IMR-90 (cell line): ENCODE data around the gene ERGIC1. TPM values are rescaled to one million over a fixed set of nuclear protein-coding genes. Genes with fewer than 3 reads are reported as not detected.

Experiments used
- ATAC-seq: fragments of 200-7000 bp; cut with Tn5 transposase; 2 replicates; pipeline ENCODE4 v1.9.1; 2020; ENCODE audit warnings: low read depth, mild to moderate bottlenecking, moderate library complexity
- BruUV-seq: library from RNA; stranded (reverse); fragments of 400-500 nt; replicated peaks from 2 replicates; lab custom pipeline; 2021; lab: Mats Ljungman, UMichigan
- CTCF ChIA-PET: fragments of 300-600 bp; formaldehyde crosslinking; extraction: SDS; loops from one replicate; lab custom pipeline; 2021; ENCODE audit warnings: antibody characterized with exemption; lab: Yijun Ruan, JAX
- POLR2A ChIA-PET: fragments of 300-600 bp; sonication (Branson Sonifier 250); formaldehyde crosslinking; loops from one replicate; lab custom pipeline; 2022; ENCODE audit warnings: antibody characterized with exemption; ENCODE audit not compliant: unreplicated experiment; lab: Charles Lee
- DNase-seq: peaks from one replicate; pipeline ENCODE4 v3.0.0; 2013
- H2AFZ ChIP-seq: replicated peaks from 2 replicates; pipeline ENCODE3; 2013; ENCODE audit warnings: low read length, mild to moderate bottlenecking; ENCODE audit not compliant: poor library complexity
- H2AK5ac ChIP-seq: 2 replicates; pipeline ENCODE4 v1.6.1; 2013; ENCODE audit warnings: low read depth, low read length, inconsistent platforms
- H2AK9ac ChIP-seq: replicated peaks from 2 replicates; pipeline ENCODE3; 2013; ENCODE audit warnings: mild to moderate bottlenecking, low read depth, low read length, moderate library complexity; ENCODE audit not compliant: poor library complexity
- H2BK120ac ChIP-seq: 2 replicates; pipeline ENCODE4 v1.6.1; 2013; ENCODE audit warnings: low read depth, low read length, inconsistent platforms
- H2BK15ac ChIP-seq: 3 replicates; pipeline ENCODE4 v1.6.1; 2013; ENCODE audit warnings: low read depth, low read length, inconsistent platforms
- H2BK20ac ChIP-seq: 2 replicates; pipeline ENCODE4 v1.6.1; 2013; ENCODE audit warnings: low read depth, mild to moderate bottlenecking, inconsistent platforms, low read length, moderate library complexity
- H2BK5ac ChIP-seq: 2 replicates; pipeline ENCODE4 v1.6.1; 2013; ENCODE audit warnings: mild to moderate bottlenecking, low read depth, low read length, inconsistent platforms; ENCODE audit not compliant: poor library complexity, severe bottlenecking
- H3K14ac ChIP-seq: replicated peaks from 2 replicates; pipeline ENCODE4 v1.6.1; 2013; ENCODE audit warnings: low read depth, low read length, inconsistent platforms
- H3K18ac ChIP-seq: 2 replicates; pipeline ENCODE4 v1.6.1; 2013; ENCODE audit warnings: low read depth, low read length, control low read depth
- H3K23ac ChIP-seq: 2 replicates; pipeline ENCODE4 v1.6.1; 2013; ENCODE audit warnings: low read depth, low read length, inconsistent platforms
- H3K27ac ChIP-seq: 2 replicates; pipeline ENCODE4 v1.5.1; 2013; ENCODE audit warnings: mild to moderate bottlenecking, control low read depth, low read length; ENCODE audit not compliant: insufficient read depth
- H3K27me3 ChIP-seq: 2 replicates; pipeline ENCODE4 v1.6.1; 2013; ENCODE audit warnings: low read length; ENCODE audit not compliant: control insufficient read depth, insufficient read depth
- H3K36me3 ChIP-seq: 2 replicates; pipeline ENCODE4 v1.6.1; 2013; ENCODE audit warnings: low read length, mixed read lengths; ENCODE audit not compliant: control insufficient read depth, insufficient read depth
- H3K4ac ChIP-seq: 2 replicates; pipeline ENCODE4 v1.6.1; 2013; ENCODE audit warnings: low read depth, low read length, inconsistent platforms
- H3K4me1 ChIP-seq: 2 replicates; pipeline ENCODE4 v1.6.1; 2013; ENCODE audit warnings: low read length, mixed read lengths; ENCODE audit not compliant: control insufficient read depth, insufficient read depth
- H3K4me2 ChIP-seq: 2 replicates; pipeline ENCODE4 v1.6.1; 2013; ENCODE audit warnings: low read depth, mild to moderate bottlenecking, control low read depth, low read length, moderate library complexity
- H3K4me3 ChIP-seq: 2 replicates; pipeline ENCODE4 v1.5.1; 2013; ENCODE audit warnings: low read depth, mild to moderate bottlenecking, control low read depth, low read length, moderate library complexity; ENCODE audit not compliant: insufficient read depth
- H3K56ac ChIP-seq: 2 replicates; pipeline ENCODE4 v1.6.1; 2013; ENCODE audit warnings: low read length, inconsistent platforms; ENCODE audit not compliant: insufficient read depth; ENCODE audit errors: extremely low read depth
- H3K79me1 ChIP-seq, 2 experiments: 2 replicates each; pipeline ENCODE4 v1.6.1; 2013; ENCODE audit warnings: low read length in 2 of 2, inconsistent platforms in 1 of 2, low read depth in 1 of 2
- H3K9ac ChIP-seq: 2 replicates; pipeline ENCODE4 v1.6.1; 2013; ENCODE audit warnings: low read depth, low read length, control low read depth
- H3K9me1 ChIP-seq: 2 replicates; pipeline ENCODE4 v1.6.1; 2013; ENCODE audit warnings: low read length, inconsistent platforms; ENCODE audit not compliant: insufficient read depth
- H3K9me3 ChIP-seq: 2 replicates; pipeline ENCODE4 v1.6.1; 2013; ENCODE audit warnings: low read length; ENCODE audit not compliant: control insufficient read depth, insufficient read depth
- H4K20me1 ChIP-seq: 2 replicates; pipeline ENCODE4 v1.6.1; 2013; ENCODE audit warnings: low read length, inconsistent platforms; ENCODE audit not compliant: insufficient read depth
- H4K5ac ChIP-seq: 2 replicates; pipeline ENCODE4 v1.6.1; 2013; ENCODE audit warnings: mild to moderate bottlenecking, low read depth, low read length, control low read depth
- H4K8ac ChIP-seq, 2 experiments: 2 replicates each; pipeline ENCODE4 v1.6.1; 2013; ENCODE audit warnings: low read depth in 2 of 2, low read length in 2 of 2, control low read depth in 1 of 2, inconsistent platforms in 1 of 2
- H4K91ac ChIP-seq: 2 replicates; pipeline ENCODE4 v1.6.1; 2013; ENCODE audit warnings: low read depth, low read length, inconsistent platforms; ENCODE audit not compliant: insufficient read depth
- BHLHE40 ChIP-seq: fragments of 150-350 bp; IDR thresholded peaks from 2 replicates; pipeline ENCODE4 v1.6.1; 2016; ENCODE audit warnings: mild to moderate bottlenecking, low read depth, low read length
- CEBPB ChIP-seq: IDR thresholded peaks from 2 replicates; pipeline ENCODE4 v1.6.1; 2012; ENCODE audit warnings: low read depth, low read length, improper control_type of control experiment
- CHD1 ChIP-seq: IDR thresholded peaks from 2 replicates; pipeline ENCODE4 v1.6.1; 2012; ENCODE audit warnings: low read depth, low read length, improper control_type of control experiment
- CTCF ChIP-seq: conservative IDR thresholded peaks from 2 replicates; pipeline ENCODE4 v1.5.1; 2012; ENCODE audit warnings: mild to moderate bottlenecking, low read depth, low read length, improper control_type of control experiment
- ELK1 ChIP-seq: fragments of 150-350 bp; IDR thresholded peaks from 2 replicates; pipeline ENCODE4 v1.6.1; 2016; ENCODE audit warnings: low read depth, mild to moderate bottlenecking, low read length, moderate library complexity, borderline replicate concordance
- FOS ChIP-seq: fragments of 150-350 bp; IDR thresholded peaks from 2 replicates; pipeline ENCODE4 v1.6.1; 2016; ENCODE audit warnings: low read depth, low read length
- MAFK ChIP-seq: IDR thresholded peaks from 2 replicates; pipeline ENCODE4 v1.6.1; 2012; ENCODE audit warnings: low read depth, low read length, improper control_type of control experiment
- MXI1 ChIP-seq: IDR thresholded peaks from 2 replicates; pipeline ENCODE4 v1.6.1; 2012; ENCODE audit warnings: low read depth, mild to moderate bottlenecking, low read length, moderate library complexity, borderline replicate concordance
- RAD21 ChIP-seq: IDR thresholded peaks from 2 replicates; pipeline ENCODE4 v1.6.1; 2012; ENCODE audit warnings: low read length, improper control_type of control experiment
- RCOR1 ChIP-seq: IDR thresholded peaks from 2 replicates; pipeline ENCODE4 v1.6.1; 2012; ENCODE audit warnings: mild to moderate bottlenecking, low read length, improper control_type of control experiment; ENCODE audit not compliant: insufficient replicate concordance
- RFX5 ChIP-seq: IDR thresholded peaks from 2 replicates; pipeline ENCODE4 v1.8.0; 2012; ENCODE audit warnings: low read depth, mild to moderate bottlenecking, low read length, moderate library complexity
- USF2 ChIP-seq: fragments of 150-350 bp; IDR thresholded peaks from 2 replicates; pipeline ENCODE4 v1.6.1; 2017; ENCODE audit warnings: mild to moderate bottlenecking, antibody characterized with exemption, low read length, low read depth
- WGBS, 2 experiments: methylation state at CpG; one replicate each; pipeline versions ENCODE4 v1.1.5 to v1.1.7; 2013; ENCODE audit warnings: missing lambda C conversion rate in 2 of 2; ENCODE audit not compliant: insufficient read length in 1 of 2; ENCODE audit errors: extremely low coverage in 2 of 2; 5-methylcytosine and 5-hydroxymethylcytosine counted together
- dilution Hi-C: fragments of 300-500 bp; cut with HindIII; formaldehyde crosslinking; loops from one replicate; pipeline ENCODE4 v1.14.3; 2018; ENCODE audit warnings: low sequenced_read_pairs; ENCODE audit not compliant: unreplicated experiment
- in situ Hi-C: fragments of 300-500 bp; cut with MboI; formaldehyde crosslinking; loops from 3 replicates; pipeline ENCODE4 v1.14.3; 2019; ENCODE audit warnings: low sequenced_read_pairs, inconsistent platforms, mixed read lengths
- intact Hi-C: fragments of 100-400 bp; cut with micrococcal nuclease; formaldehyde crosslinking; loops from 2 replicates; pipeline ENCODE4 v1.10.0; 2022
- polyA plus RNA-seq, 3 experiments: library from polyadenylated mRNA; depleted of rRNA; stranded (reverse); fragments of >200 nt; gene quantifications; 2 replicates each; pipeline ENCODE4 v1.2.3, GENCODE V29; 2012; ENCODE audit warnings: low replicate concordance in 1 of 3
- total RNA-seq: library from RNA; depleted of rRNA; stranded (reverse); fragments of >200 nt; gene quantifications from 2 replicates; pipeline ENCODE4 v1.2.3, GENCODE V29; 2012

Gene ERGIC1
- total and polyA plus RNA-seq, 2 of the 4 experiments (the other 2 are of a cell fraction) = 134 to 192 TPM

- Histone ChIP-seq H4K91ac (peak overlapping the region; percentile 87), H2BK20ac (peak overlapping the region; percentile 88), H4K5ac (peak overlapping the region; percentile 41), H2AK5ac (peak overlapping the region; percentile 94), H3K4ac (peak overlapping the region; percentile 93), H2BK120ac (peak overlapping the region; percentile 94), H3K23ac (peak overlapping the region; percentile 67; the same call in 1 of the 2 replicates), H3K56ac (peak overlapping the region; percentile 61; the same call in 1 of the 2 replicates), H3K18ac (peak overlapping the region; percentile 69), H2AFZ (peak overlapping the region; percentile 53), H4K20me1 (peaks cover 6% of the 10 kb centered on the region; the same call in 1 of the 2 replicates), H3K27ac (peak overlapping the region; percentile 78), H2BK15ac (peak overlapping the region; percentile 86; the same call in 2 of the 3 replicates), H3K4me1 (peaks cover 64% of the 10 kb centered on the region), H3K9ac (peak overlapping the region; percentile 0; the same call in 1 of the 2 replicates), H3K4me3 (no peak overlapping the region), H3K27me3 (no peaks in the 10 kb centered on the region), H2AK9ac (peak overlapping the region; percentile 86), H3K14ac (peak overlapping the region; percentile 49), H3K4me2 (0 out of 2 replicates have a peak overlapping the region, but pooled peaks have one; percentile 5), H3K9me1 (peaks cover 63% of the 10 kb centered on the region), H3K36me3 (peaks cover 7% of the 10 kb centered on the region), H3K79me1 (peaks cover 29 to 94% of the 10 kb centered on the region in 2 experiments), H4K8ac (peak overlapping the region; percentile 23 to 75), H3K9me3 (no peaks in the 10 kb centered on the region), H2BK5ac (peak overlapping the region; percentile 87)
- intact Hi-C loops (loop anchor here (2.0 kb wide), 1 partner anchor 86 kb away; no protein-coding TSS in a partner anchor), dilution Hi-C loops (no loop called here), in situ Hi-C loops (no loop called here)
- WGBS, 2 experiments = 78% methylated on average over 9 of the region's 12 CpGs; no CpG with 5 or more reads in 1 of the 2 experiments
- POLR2A ChIA-PET = no interaction called here
- DNase-seq (no peak), ATAC-seq (peak; percentile 28)
- no TSS peak for BruUV-seq
- TF ChIP-seq BHLHE40 = no peak
- no peak for TF ChIP-seq RAD21
- no peak for TF ChIP-seq CEBPB
- TF ChIP-seq RFX5 = no peak
- TF ChIP-seq USF2 = no peak
- no peak for TF ChIP-seq RCOR1
- no peak for TF ChIP-seq MAFK
- TF ChIP-seq MXI1 = no peak
- no peak for TF ChIP-seq FOS
- TF ChIP-seq CTCF = no peak
- TF ChIP-seq ELK1 = no peak
- TF ChIP-seq CHD1 = no peak
- CTCF ChIA-PET = interaction anchor here (1.1 to 1.2 kb wide), 2 partner anchors 11 to 87 kb away, joined by 3 to 4 read pairs; partner anchors contain the start of gene DUSP1
Measured at GRCh38 chr5:172858511-172858989, 24.5 kb downstream of the ERGIC1 start.
